ENCODE results near the gene MFNG. TPM values are rescaled to one million over a fixed set of nuclear protein-coding genes. Genes with fewer than 3 reads are reported as not detected.

MFNG gene
- total RNA-seq, 2 donors from 2014 or later, result 9.9 to 19.5 TPM

DNA sequence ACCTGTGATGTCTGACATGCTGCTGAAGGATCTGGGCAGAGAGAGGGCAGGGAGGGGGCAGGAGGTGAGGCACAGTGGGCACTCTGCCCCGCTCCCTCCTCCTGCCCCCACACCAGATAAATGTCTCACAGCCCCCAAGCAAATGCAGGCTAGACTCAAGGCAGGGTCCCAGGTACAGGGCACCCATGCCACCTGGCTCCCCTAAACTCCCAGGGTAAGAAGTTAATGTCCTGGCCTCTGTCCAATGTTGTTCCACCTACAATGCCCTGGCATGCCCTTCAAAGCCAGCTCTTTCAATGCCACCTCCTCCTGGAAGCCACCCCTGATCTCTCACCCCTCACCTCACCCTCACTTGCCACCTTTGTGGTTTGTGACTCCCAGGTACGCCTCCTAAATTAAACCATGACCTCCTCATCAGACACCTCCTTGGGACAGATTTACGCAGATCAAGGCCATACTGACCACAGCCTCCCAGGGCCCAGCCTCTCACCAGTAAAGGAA, 17.0 kb upstream of the MFNG start:
- H3K27me3 ChIP-seq, result no peaks in the 10 kb centered on the region
- H3K36me3 ChIP-seq, result no peaks in the 10 kb centered on the region
- no peak overlapping the region for H3K4me3 ChIP-seq
- H3K4me1 ChIP-seq, result peaks cover 0 to 65% of the 10 kb centered on the region in 2 donors
- H3K27ac ChIP-seq, result peak overlapping the region; percentile 29 to 43
- no peak for DNase-seq (ENCODE audit: low spot score)
- no peaks in the 10 kb centered on the region for H3K9me3 ChIP-seq
- TF ChIP-seq, protein P1, sequence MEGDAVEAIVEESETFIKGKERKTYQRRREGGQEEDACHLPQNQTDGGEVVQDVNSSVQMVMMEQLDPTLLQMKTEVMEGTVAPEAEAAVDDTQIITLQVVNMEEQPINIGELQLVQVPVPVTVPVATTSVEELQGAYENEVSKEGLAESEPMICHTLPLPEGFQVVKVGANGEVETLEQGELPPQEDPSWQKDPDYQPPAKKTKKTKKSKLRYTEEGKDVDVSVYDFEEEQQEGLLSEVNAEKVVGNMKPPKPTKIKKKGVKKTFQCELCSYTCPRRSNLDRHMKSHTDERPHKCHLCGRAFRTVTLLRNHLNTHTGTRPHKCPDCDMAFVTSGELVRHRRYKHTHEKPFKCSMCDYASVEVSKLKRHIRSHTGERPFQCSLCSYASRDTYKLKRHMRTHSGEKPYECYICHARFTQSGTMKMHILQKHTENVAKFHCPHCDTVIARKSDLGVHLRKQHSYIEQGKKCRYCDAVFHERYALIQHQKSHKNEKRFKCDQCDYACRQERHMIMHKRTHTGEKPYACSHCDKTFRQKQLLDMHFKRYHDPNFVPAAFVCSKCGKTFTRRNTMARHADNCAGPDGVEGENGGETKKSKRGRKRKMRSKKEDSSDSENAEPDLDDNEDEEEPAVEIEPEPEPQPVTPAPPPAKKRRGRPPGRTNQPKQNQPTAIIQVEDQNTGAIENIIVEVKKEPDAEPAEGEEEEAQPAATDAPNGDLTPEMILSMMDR (IDR thresholded peaks at IDR 0.05), result no peak

DNA sequence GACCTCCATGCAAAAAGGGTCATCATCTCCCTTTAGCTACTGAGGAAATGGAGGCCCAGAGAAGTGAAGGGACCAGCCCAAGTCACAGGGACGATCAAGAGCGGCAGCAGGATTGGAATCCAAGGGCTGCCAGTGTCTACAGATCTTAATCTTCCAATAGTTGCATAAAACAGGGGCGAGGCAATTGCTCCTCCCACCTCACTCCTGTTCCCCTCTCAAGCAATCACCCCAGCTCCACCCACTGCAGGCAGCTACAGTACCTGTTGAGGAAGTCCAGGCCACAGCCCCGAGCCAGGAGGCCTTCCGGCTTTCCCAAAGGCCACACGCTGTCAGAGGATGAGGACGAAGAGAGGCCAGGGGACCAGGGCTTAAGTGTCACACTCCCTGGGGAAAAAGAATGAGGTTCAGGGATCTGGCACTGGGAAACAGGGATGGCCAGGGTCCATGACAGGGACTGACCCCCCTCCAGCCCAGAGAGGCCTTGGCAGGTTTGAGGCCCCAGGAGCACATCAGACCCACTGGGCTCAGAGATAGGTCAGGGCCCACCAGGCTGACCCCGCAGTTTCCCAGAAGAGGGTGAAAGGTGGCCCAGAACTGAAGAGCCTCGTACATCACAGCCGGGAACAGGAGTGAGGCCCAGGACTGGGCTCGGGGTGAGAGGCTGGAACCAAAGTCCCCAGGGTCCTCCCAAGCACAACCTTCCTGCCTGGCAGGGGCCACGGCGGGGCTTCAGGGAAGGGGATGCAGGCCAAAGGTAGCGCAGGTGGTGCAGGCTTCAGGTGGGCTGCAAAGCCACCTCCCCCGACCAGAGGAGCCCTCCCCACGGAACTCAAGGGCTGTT, 16.4 kb upstream of the MFNG start:
- no peak for DNase-seq (ENCODE audit: low spot score)
- no peaks in the 10 kb centered on the region for H3K36me3 ChIP-seq
- peaks cover 0 to 69% of the 10 kb centered on the region in 2 donors for H3K4me1 ChIP-seq
- peak overlapping the region; percentile 31 to 49 for H3K27ac ChIP-seq
- no peaks in the 10 kb centered on the region for H3K9me3 ChIP-seq
- no peak overlapping the region for H3K4me3 ChIP-seq
- TF ChIP-seq, protein P1 (IDR thresholded peaks at IDR 0.05), result no peak
- no peaks in the 10 kb centered on the region for H3K27me3 ChIP-seq

DNA sequence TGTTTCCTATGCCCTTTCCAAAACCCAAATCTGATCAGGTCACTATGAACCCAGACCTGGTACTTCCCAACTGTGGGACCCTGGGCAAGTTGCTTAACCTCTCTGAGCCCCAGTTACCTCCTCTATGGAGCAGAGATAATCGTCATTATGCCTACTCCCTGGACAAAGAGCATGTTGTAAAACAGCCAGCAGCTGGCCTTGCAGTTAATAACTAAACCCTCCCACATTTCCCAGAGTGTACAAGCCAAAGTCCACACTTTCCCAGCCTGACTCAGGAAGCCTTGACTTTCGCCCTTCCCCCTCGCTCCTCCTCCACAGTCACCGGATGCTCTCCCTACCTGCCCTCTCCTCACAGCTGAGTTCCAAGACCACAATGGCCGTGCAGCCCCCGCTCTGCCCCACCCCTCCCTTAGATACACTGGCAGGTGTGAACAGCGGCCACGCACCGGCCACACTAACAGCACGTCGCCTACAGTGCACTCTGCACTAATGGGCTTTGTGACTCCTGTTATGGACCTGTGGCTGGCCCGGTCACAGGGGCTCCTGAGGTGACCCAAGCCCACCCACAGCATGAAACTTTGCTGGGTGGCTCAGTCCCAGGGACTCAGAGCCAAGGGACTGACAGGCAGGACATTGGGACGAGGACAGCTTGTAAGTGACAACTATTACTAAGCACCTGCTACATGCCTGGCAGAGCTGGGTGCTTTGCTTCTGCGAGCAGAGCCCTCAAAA, 15.6 kb upstream of the MFNG start:
- TF ChIP-seq, protein P1 (IDR thresholded peaks at IDR 0.05), result no peak
- Histone ChIP-seq H3K4me1 (peaks cover 0 to 74% of the 10 kb centered on the region in 2 donors), H3K4me3 (peak overlapping the region in 1 of 2 donors; percentile 6), H3K36me3 (no peaks in the 10 kb centered on the region), H3K9me3 (no peaks in the 10 kb centered on the region), H3K27ac (peak overlapping the region; percentile 31 to 49), H3K27me3 (no peaks in the 10 kb centered on the region)
- peak; percentile 77 for DNase-seq (ENCODE audit: low spot score)

DNA sequence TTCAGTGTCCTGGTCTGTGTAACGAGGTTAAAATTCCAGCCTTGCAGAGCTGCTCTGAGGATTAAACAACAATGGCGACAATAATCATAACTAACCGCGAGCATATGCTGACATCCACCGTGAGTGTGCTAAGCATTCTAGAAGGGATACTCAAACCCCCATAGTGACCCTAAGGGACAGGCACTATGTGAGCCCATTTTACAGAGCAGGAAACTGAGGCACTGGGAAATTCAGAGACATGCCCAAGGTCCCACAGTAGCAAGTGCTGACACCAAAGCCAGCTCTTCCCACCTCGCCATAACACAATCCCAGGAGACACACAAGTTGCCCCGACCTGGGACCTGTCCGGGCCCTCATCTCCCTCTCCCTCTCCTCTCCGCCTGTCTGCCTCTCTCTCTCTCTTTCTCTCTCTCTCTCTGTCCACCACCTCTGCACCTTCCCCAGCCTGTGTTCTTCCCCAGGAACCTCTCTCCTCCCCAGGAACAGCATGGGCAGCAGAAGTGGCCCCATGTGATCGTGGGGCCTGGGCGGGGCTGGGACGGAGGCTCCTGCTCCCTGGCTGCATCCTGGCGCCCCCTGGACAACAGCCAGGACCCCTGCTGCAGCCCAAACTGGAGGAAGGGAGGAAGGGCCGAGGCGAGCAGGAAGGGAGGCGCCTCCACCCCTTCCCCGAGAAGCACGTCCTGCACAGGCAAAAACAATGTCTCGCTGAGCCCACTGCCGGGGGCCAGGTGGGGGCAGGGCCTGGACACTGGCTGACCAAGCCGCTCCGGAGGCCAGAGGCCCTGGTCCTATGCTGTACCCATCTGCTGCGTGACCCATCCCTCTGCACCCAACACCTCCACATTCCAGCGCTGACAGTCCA, 14.8 kb upstream of the MFNG start:
- Histone ChIP-seq H3K9me3 (no peaks in the 10 kb centered on the region), H3K4me3 (peak overlapping the region in 1 of 2 donors; percentile 6), H3K27ac (peak overlapping the region; percentile 11 to 49), H3K27me3 (no peaks in the 10 kb centered on the region), H3K36me3 (no peaks in the 10 kb centered on the region), H3K4me1 (peaks cover 0 to 75% of the 10 kb centered on the region in 2 donors)
- no peak for DNase-seq (ENCODE audit: low spot score)
- TF ChIP-seq, protein P1 (IDR thresholded peaks at IDR 0.05), result no peak

DNA sequence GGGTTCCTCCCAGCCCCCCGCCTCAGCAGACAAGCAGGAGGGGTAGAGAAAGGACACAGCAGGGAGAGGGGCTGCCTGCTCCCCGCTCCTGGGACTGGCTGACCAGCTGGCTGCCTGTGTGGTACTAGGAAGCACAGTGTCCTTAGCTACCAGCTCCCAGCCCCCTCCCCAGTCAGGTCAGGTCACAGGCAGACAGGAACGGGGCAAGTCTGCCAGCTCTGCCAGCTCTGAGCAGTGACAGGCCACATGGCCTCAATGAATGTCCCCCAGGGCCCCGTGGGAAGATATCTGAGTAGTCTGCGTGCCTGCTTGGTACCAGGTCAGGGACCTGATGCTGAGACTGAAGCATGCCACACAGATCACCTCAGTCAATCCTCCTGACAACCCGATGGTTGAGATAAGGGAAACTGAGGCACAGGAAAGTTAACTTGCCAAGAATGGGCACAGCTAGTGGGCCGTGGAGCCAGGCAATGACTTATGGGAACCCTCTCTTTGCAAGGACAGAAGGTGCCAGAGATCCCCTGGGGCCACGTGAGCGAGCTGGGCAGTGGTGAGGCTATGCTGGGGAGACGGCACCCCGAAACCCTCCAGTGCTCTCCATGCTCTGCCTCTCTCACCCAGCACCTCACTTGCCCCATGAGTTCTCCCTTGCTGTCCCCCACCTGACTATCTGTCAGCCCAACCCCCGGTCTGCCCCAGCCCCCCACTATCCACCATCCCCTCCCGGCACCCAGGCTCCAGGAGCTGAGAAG, 13.8 kb upstream of the MFNG start:
- no peak for DNase-seq (ENCODE audit: low spot score)
- H3K9me3 ChIP-seq, result no peaks in the 10 kb centered on the region
- peaks cover 0 to 75% of the 10 kb centered on the region in 2 donors for H3K4me1 ChIP-seq
- TF ChIP-seq, protein P1 (IDR thresholded peaks at IDR 0.05), result no peak
- no peaks in the 10 kb centered on the region for H3K36me3 ChIP-seq
- H3K4me3 ChIP-seq, result no peak overlapping the region
- H3K27ac ChIP-seq, result peak overlapping the region; percentile 1 to 11
- no peaks in the 10 kb centered on the region for H3K27me3 ChIP-seq
